ENCODE data around the gene PFDN1.
A peak's percentile ranks its signal among the peaks of the same experiment; 100 is the strongest.

PFDN1 gene

GRCh38 chr5:140327589-140327988 is 24.7 kb upstream of the PFDN1 start:
- DNase-seq = no peak

- no peak for DNase-seq
Measured at GRCh38 chr5:140325486-140325885, 22.6 kb upstream of the PFDN1 start.

DNA sequence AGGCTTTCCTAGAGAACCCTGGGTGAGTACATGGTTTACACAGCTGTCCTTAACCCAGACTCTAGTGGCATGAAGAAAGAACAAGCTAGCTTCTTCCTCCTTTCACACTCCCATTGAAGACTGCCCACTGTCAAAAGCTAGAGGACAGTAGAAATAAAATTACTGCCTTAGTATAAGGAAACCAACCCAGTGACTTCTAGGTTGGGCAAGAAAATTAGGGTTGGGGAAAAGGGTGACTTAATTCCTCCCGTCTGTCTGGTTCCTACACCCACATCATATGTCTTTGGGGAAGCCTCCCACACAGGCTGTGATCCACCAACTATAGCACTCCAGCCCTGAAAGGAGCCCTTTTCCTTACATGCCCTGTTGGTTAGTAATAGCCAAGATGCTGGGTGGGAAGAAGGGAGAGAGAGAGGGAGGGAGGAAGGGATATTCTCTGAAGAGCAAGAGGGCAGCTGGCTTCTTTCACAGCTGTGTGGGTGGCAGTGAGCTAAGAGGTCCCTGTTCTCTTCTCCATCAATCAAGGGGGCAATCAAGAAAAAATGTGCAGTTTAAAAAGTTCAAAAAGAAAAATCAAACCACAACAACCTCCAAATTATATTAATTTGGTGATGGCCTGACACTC is 21.8 kb upstream of the PFDN1 start:
- no peak for DNase-seq

- no peak for DNase-seq
Measured at GRCh38 chr5:140324041-140324600, 21.2 kb upstream of the PFDN1 start.

- no peak for DNase-seq
Measured at GRCh38 chr5:140322751-140323731, 20.1 kb upstream of the PFDN1 start.

DNA sequence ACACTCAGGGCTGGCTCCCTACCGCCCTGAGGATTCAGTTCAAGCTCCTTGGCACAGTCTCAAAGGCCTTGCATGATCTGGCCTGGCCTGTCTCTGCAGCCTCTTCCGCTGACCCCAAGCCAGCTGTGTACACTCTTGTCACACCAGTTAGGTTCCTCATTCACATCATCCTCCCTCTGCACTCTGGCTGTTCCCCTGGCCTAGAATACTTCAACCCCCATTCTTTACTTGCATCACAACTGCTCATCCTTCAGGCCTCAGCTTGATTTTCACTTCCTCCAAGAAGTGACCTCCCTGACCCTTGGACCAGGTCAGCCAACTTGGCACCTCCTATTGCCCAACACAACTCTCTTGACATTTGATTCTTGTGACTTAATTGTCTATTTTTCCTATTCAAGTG is 18.9 kb upstream of the PFDN1 start:
- no peak for DNase-seq

DNA sequence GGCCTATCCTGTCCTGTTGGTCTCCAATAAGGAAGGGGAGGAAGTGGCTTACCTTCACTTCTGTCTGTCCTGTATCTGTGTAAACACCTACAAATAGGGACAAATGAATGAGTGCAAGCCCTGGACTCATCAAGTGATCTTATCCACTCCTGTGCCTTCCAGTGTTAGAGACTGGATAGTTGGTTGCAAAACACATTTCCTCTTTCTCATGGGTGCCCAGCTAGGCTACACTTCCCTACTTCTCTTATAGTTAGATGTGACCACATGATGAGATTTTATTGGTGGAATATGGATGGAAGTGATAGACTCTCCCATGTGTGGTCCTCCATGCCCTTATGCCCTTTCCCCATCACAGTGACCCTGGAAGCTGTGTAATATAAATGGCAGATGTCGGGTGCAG is 16.9 kb upstream of the PFDN1 start:
- DNase-seq = peak; percentile 16

DNA sequence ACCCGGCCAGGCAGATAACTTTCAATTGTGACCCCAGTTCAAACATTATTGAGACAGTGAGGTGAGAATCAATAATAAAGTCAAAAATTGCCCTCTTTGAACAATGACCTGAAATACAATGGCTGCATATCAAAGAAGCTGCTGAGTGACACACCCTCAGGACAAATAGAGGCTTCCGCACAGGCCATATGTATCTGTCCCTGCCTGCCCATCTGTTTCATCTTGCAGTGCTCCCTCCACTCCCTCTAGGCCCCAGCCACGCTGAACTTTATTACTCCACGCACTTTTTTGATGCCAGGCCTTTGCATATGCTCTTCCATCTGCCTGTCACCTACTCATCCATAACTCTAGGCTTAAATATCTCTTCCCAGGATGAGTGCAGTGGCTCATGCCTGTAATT is 15.9 kb upstream of the PFDN1 start:
- no peak for DNase-seq

GRCh38 chr5:140317859-140318258 is 15.0 kb upstream of the PFDN1 start:
- DNase-seq = no peak

DNA sequence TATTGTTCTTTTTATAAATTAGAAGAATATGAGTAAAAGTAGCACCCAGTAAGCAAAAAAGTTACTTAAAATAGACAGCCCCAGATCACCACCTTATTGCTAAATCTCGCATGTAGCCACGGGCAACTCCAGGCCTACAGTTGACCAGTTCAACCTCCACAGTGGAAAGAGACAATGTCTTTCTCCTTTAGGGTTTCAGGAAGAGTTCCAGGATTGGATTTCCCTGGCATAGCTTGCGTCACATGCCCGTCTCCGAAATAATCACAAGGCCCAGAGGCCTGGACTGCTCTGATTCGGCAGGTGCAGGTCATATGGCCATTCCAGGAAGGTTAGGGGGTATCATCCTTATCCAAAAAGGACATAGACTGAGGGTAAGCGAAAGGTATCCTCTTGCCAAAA is 9.9 kb upstream of the PFDN1 start:
- DNase-seq = no peak

DNA sequence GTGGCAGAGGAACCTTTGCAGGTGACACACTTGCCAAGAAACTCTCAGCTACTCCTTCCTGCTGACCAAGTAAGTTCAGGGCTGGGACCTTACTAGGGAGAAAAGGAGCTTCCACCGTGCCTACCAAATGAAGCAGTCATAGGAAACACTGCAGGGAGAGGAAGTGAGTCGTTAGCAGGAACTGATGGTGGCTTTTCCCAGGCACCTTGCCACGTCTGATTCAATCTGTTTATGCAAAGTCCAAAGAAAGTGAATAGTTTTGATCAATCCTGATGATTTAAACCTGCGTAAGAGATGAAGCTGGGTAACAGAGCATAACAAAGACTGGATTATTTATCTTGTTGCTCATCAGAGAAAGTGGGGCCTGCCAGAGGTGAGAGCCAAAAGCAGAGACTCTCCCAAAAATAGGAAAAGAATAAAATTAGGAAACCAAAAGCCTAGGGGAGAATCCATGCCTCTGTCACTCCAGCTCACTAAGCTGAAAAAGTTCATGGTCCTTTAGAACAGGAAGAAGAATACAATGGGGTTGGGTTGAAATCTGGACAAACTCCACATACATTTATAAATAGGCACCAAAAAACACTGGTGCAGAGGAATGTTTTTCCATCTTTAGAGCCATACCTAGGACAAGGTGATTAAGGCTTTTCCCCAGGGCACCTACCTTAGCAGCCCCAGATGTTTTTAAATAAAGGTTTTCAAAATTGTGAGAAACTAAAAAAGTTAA is 9.3 kb upstream of the PFDN1 start:
- no peak for DNase-seq

DNA sequence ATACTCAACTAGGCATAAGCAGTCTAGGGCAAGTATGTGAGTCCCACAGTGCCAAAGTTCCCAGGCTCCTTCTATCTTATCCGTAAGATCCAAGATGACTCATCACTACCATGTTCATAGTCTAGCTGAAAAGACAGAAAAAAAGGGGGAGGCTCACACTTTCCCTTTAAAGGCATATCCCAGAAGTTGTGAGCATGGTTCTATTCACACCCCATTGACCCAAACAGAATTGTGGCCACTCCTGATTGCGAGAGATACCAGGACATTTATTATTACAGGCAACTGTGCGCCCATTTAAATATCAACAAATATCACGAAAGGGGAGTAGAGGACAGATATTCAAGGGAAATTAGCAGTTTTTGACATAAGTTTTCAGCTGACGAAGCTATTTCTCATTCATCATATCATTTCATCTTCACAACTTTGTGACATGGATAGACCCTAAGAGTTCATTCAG is 8.1 kb upstream of the PFDN1 start:
- DNase-seq = peak; percentile 36

DNA sequence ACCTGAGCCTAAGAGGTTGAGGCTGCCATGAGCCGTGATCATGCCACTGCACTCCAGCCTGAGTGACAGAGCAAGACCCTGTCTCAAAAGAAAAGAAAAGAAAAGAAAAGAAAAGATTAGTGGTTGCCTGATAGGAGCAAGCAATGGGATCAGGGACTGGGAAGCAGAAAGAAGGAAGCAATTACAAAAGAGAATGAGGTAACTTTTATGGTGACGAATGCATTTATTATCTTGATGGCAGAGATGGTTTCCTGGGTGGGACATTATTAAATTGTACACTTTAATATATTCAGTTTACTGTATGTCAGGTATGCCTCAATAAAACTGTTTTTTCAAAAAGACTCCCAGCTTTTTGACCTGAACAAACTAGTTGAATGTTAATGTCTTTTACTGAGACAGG is 7.5 kb upstream of the PFDN1 start:
- DNase-seq = no peak

GRCh38 chr5:140309706-140310249 is 6.9 kb upstream of the PFDN1 start:
- DNase-seq = no peak

DNA sequence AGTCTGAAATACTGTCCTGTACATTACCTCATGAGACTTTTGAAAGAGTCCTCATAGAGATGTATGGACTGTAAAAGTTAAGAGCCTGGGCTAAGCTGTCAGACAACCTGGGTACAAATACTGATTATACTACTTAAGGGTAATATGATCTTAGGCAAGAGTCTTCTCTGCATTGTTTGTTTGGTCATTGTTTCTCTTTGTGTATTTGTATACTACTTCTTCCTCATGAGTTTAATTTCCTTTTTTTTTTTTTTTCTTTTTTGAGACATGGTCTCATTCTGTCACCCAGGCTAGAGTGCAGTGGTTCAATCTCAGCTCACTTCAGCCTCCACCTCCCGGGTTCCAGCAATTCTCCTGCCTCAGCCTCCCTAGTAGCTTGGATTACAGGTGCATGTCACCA is 2.6 kb upstream of the PFDN1 start:
- DNase-seq = no peak

DNA sequence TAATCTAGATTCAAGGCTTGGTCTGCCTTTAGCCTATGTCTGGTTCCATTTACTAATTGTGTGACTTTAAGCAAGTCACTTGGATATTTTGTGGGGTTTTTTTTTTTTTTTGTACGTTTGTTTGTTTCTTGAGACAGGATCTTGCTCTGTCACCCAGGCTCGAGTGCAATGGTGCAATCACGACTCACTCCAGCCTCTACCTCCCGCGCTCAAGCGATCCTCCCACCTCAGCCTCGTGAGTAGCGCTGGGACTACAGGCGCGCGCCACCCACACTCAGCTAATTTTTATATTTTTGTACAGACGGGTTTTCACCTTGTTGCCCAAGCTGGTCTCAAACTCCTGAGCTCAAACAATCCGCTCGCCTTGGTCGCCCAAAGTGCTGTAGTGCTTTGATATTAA is 1.1 kb upstream of the PFDN1 start:
- no peak for DNase-seq

DNA sequence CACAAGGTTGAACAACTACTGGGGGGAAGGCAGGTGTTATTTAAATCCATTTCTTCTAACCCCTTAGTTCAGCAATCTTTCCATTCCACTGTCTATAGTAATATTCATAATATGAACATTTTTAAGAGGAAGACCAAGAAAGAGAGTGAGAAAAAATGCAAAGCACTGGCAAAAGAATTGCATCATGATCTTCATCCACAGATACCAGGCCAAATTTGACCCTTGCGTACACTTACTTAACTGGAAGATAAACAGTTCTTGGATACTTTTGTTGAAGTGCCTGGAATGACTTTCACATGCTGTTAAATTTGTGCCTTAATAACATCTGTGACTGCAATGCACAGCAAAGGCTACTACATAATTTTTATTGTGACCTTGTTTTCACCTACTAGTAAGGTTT is 1.8 kb downstream of the PFDN1 start:
- no peak for DNase-seq

GRCh38 chr5:140299056-140299455 is 3.8 kb downstream of the PFDN1 start:
- no peak for DNase-seq

GRCh38 chr5:140298183-140298601 is 4.7 kb downstream of the PFDN1 start:
- no peak for DNase-seq

DNA sequence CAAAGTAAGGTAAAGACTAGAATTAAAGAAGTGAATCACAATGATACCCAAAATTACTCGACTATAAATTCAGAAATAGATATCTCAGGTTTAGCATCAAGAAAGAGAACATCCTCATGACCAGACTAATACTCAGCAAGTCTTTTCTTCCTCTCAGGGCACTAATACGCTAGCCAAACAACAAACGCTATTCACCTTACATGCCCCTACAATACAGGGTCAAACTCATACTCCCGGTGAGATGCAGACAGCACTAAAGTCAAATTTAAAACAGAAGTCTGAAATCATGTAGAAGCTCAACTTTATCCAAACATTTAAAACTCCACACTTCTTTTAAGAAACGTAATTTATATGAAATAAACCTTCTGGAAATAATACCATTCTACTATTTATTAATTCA is 5.6 kb downstream of the PFDN1 start:
- DNase-seq = no peak

DNA sequence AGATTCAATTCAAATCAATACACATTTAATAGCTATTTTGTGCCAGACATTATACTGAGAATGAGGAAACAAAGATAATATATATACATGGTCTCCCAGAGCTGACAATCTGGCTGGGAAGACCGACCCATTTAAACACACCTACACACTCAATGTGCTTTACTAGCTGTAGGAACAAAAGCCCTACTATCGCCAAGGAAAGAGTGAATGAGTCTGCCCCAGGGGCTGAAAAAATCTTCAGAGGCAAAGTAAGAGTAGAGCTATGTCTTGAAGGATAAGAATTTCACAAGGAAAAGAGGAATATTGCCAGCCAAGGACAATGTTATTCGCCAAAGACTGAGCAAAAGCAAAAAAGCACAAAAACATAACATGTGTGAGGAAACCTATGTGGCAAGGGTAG is 6.6 kb downstream of the PFDN1 start:
- no peak for DNase-seq

GRCh38 chr5:140295414-140295813 is 7.5 kb downstream of the PFDN1 start:
- peak; percentile 76 for DNase-seq

- DNase-seq = no peak
Measured at GRCh38 chr5:140294753-140295152, 8.1 kb downstream of the PFDN1 start.

Measured in OCI-M1 (cell line).